Breast epithelium (tissue), 3 donors: ENCODE data around the gene ATP2B2.

Experiments
- CTCF ChIP-seq, 3 donors: fragments of 450-650 bp; IDR thresholded peaks; one replicate each; pipeline ENCODE4 v1.5.1; 2016 to 2017; ENCODE audit warnings: antibody characterized with exemption in 3 of 3, mild to moderate bottlenecking in 3 of 3, moderate library complexity in 3 of 3
- POLR2A ChIP-seq: fragments of 450-650 bp; IDR thresholded peaks from one replicate; pipeline ENCODE4 v1.6.1; 2016; ENCODE audit warnings: antibody characterized with exemption, mild to moderate bottlenecking, moderate library complexity

DNA sequence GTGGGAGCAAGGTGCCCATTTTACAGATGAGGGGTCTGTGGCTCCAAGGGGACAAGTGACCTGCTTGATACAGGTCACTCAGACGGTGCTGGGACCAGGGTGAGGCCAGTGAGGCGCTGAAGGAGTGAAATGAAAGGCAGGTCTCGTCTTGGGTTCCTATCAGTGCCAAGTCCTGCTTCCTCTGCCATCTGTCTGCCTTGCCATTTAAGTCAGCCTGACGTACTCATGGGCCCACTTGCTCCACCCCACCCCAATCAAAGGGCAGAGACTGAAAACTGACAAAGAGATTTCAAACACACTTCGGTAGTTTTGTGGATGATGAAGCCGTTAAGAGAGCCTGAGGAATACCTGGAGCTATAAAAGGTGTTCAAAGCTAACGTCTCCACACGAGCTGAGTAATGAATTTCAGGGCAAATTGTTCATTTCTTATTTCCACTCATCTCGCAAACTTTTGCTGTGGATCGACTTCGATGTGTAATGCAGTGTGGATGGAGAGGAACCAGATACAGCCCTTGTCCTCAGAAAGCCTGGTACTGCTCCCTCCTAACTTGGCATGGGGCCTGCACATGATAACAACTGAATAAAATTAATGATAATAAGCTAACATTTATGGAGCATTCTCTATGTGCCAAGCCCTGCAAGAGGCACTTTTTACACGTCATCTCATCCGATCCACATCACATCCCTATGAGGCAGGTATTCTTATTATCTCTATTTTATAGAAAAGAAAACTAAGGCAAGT lies 36.6 kb downstream of the ATP2B2 start:
- no peak for TF ChIP-seq CTCF (IDR thresholded peaks at IDR 0.05)
- no peak for TF ChIP-seq POLR2A
